T-cell (primary cell): ENCODE data around the gene MBNL2. TPM values are rescaled to one million over a fixed set of nuclear protein-coding genes. Genes with fewer than 3 reads are reported as not detected.

ENCODE experiments used
- ATAC-seq, 4 experiments: fragments of 200-7000 bp in 3 of 4; fragments of 150-1000 bp in 1 of 4; cut with Tn5 transposase; replicated peaks in 1 of 4; 1 replicate in 3 of 4; 2 replicates in 1 of 4; pipeline ENCODE4 v1.10.0; 2021; ENCODE audit warnings: moderate library complexity in 3 of 4, mild to moderate bottlenecking in 2 of 4, moderate number of reproducible peaks in 1 of 4
- CTCF ChIA-PET, 2 donors: fragments of 300-600 bp; sonication (Branson Sonifier 250); formaldehyde crosslinking; loops; one replicate each; lab custom pipeline; 2022; ENCODE audit warnings: antibody characterized with exemption in 2 of 2; lab: Charles Lee
- POLR2A ChIA-PET, 2 donors: fragments of 300-600 bp; sonication (Branson Sonifier 250); formaldehyde crosslinking; loops; one replicate each; lab custom pipeline; 2022; ENCODE audit warnings: antibody characterized with exemption in 2 of 2; lab: Charles Lee
- DNase-seq, 35 experiments: peaks; one replicate each; pipeline versions ENCODE4 v3.0.0 to v3.0.0-alpha.2; 2013 to 2023
- H3K27ac ChIP-seq: one replicate; pipeline ENCODE4 v1.5.1; 2013; ENCODE audit warnings: low read length
- H3K27me3 ChIP-seq, 2 experiments: replicated peaks in 1 of 2; 1 replicate in 1 of 2; 2 replicates in 1 of 2; pipeline versions ENCODE4 v1.6.1 to v1.7.0; 2013; ENCODE audit warnings: low read length in 1 of 2, mixed read lengths in 1 of 2; ENCODE audit not compliant: control insufficient read depth in 2 of 2, insufficient read depth in 2 of 2; ENCODE audit errors: extremely low read depth in 1 of 2
- H3K36me3 ChIP-seq, 2 donors: 1 replicate in 1 of 2; 2 replicates in 1 of 2; pipeline versions ENCODE4 v1.6.1 to v1.7.0; 2013; ENCODE audit warnings: low read length in 1 of 2; ENCODE audit not compliant: control insufficient read depth in 2 of 2, insufficient read depth in 1 of 2; ENCODE audit errors: extremely low read depth in 1 of 2
- H3K4me1 ChIP-seq, 2 experiments: 1 replicate in 1 of 2; 2 replicates in 1 of 2; pipeline versions ENCODE4 v1.6.1 to v1.7.0; 2013; ENCODE audit warnings: low read length in 2 of 2, mixed read lengths in 1 of 2; ENCODE audit not compliant: insufficient read depth in 2 of 2, control insufficient read depth in 1 of 2; ENCODE audit errors: extremely low read depth in 1 of 2
- H3K4me3 ChIP-seq, 2 donors: 1 replicate in 1 of 2; 2 replicates in 1 of 2; pipeline versions ENCODE4 v1.5.1 to v1.7.0; 2013; ENCODE audit warnings: mild to moderate bottlenecking in 2 of 2, low read length in 1 of 2, moderate library complexity in 1 of 2; ENCODE audit not compliant: control insufficient read depth in 1 of 2; ENCODE audit errors: extremely low read depth in 1 of 2
- H3K9me3 ChIP-seq: 2 replicates; pipeline ENCODE4 v1.7.0; 2013
- H3K27ac Mint-ChIP-seq, 2 donors: one replicate each; pipeline ENCODE4 v1.8.0; 2020 to 2021; ENCODE audit warnings: mild to moderate bottlenecking in 2 of 2, mixed read lengths in 2 of 2
- H3K27me3 Mint-ChIP-seq, 2 donors: one replicate each; pipeline ENCODE4 v1.8.0; 2021 to 2022; ENCODE audit warnings: mixed read lengths in 2 of 2
- H3K36me3 Mint-ChIP-seq: one replicate; pipeline ENCODE4 v1.8.0; 2021; ENCODE audit warnings: mixed read lengths
- H3K4me1 Mint-ChIP-seq, 3 donors: one replicate each; pipeline ENCODE4 v1.8.0; 2020 to 2022; ENCODE audit warnings: mixed read lengths in 3 of 3, mild to moderate bottlenecking in 1 of 3
- H3K4me3 Mint-ChIP-seq, 3 donors: one replicate each; pipeline ENCODE4 v1.8.0; 2020 to 2022; ENCODE audit warnings: mild to moderate bottlenecking in 3 of 3, mixed read lengths in 3 of 3, moderate library complexity in 3 of 3
- H3K9me3 Mint-ChIP-seq, 3 donors: one replicate each; pipeline ENCODE4 v1.8.0; 2020 to 2022; ENCODE audit warnings: mixed read lengths in 3 of 3
- WGBS: methylation state at CpG from one replicate; pipeline ENCODE4 v1.1.5; 2013; ENCODE audit warnings: missing lambda C conversion rate; ENCODE audit not compliant: insufficient coverage; 5-methylcytosine and 5-hydroxymethylcytosine counted together
- total RNA-seq, 35 experiments: library from RNA in 6 of 35; stranded (reverse) in 6 of 35; fragments of 120-200 nt in 1 of 35; gene quantifications; one replicate each; pipeline versions ENCODE4 v1.2.1 to v1.2.4 and lab custom pipeline; 2013 to 2026

Gene MBNL2
- total RNA-seq, 5 donors from 2014 or later (not counting 1 experiment from before 2014, with no cell fraction given), result 21.0 to 33.7 (median 28.5) TPM

DNA sequence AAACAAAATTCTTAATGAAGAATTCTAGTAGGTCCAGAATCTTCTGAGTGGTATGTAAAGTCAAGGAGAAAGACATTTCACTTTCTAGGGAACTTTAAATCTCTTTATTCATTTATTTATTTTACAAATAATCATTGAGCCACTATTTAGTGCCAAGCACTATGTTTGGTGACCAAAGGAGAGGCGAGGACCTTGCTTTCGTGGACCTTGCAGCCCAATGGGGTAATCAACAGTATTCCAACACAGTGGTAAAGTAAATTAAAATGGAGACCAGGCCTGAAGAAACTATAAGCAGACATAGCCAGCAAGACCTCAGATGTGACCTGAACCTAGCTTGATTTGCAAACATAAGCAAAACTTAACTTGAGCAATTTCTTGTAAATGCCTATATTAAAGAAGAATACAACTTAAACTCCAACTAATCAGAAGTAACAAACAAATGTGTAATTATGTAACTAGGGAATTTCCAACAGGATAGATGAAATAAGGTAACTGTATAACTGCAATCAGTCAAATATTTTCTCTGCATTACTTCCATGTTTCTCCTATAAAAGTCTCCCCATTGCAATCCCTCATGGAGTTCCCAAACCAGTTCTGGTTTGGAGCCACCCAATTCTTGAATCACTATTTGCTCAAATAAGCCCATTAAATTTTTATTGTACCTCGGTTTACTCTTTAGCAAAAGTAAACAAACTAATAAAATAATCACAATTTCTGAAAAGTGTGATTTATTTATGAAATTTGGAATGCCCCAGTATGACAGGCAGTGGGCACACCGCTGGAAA, 67.6 kb downstream of the MBNL2 start:
- WGBS, result 83% methylated on average over 1 of the region's 4 CpGs
- no peak overlapping the region for H3K4me3 ChIP-seq

DNA sequence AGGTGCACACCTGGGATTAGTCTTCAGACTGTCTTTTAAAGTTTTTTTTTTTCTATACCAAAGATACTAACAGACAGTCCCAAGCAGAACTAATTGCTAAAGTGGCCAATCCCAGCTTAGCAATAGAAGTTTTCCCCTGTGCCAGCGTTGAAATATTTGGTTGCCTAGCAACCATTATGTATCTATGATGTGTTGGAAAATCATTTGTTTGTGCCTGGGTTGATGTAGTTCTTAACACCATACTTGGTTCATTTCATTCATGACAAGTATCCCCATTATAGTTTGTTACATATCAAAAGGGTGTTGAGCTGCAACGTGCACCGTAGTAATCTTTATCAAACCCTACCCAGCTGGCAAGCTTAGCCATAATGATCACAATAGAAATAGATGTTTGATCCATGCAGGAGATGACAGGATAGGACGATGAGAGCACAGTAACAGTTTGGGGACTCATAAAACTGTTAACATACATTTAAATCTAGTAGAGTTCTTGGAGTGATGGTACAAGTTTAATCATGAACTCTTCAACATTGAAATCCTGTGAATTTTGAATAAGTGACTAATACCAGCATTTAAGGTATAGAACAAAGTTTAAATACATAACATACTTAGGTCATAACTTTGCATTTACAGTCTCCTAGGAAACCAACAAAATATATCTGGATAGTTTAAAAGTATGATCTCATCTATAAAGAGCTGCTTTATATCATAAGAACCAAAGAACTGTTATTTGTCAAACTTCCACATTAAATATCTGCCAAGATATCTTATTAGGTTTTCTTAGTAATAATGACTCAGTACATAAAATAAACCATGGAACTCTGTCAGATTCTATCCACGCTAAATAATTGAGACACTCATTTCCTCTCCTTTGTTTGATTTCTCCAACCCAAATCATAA, 73.4 kb downstream of the MBNL2 start:
- H3K27ac Mint-ChIP-seq, result no peak overlapping the region
- H3K4me1 Mint-ChIP-seq, result peaks cover 27 to 45% (median 43%) of the 10 kb centered on the region in 3 donors
- DNase-seq, result peak in 1 of 35 experiments; percentile 6
- Histone ChIP-seq H3K36me3 (peaks cover 3% of the 10 kb centered on the region in 2 donors), H3K4me1 (no peaks in the 10 kb centered on the region), H3K27ac (no peak overlapping the region), H3K4me3 (no peak overlapping the region), H3K9me3 (no peaks in the 10 kb centered on the region), H3K27me3 (no peaks in the 10 kb centered on the region)
- H3K9me3 Mint-ChIP-seq, result no peaks in the 10 kb centered on the region
- ChIA-PET POLR2A (interaction anchor here in 1 of 2 donors (1.0 to 1.2 kb wide), 2 partner anchors 31 to 71 kb away, joined by 4 to 8 read pairs; no protein-coding TSS in a partner anchor), CTCF (interaction anchor here in 1 of 2 donors (0.5 to 0.7 kb wide), 2 partner anchors 42 to 1198 kb away, joined by 3 read pairs; no protein-coding TSS in a partner anchor)
- H3K4me3 Mint-ChIP-seq, result no peak overlapping the region
- no peak for ATAC-seq
- H3K27me3 Mint-ChIP-seq, result no peaks in the 10 kb centered on the region
- no CpG with 5 or more reads among the region's 5 CpGs for WGBS
- peaks cover 24% of the 10 kb centered on the region for H3K36me3 Mint-ChIP-seq

More for the DNA sequence above, 67.6 kb downstream of the MBNL2 start:
- Histone ChIP-seq H3K36me3 (no peaks in the 10 kb centered on the region), H3K4me1 (no peaks in the 10 kb centered on the region), H3K9me3 (no peaks in the 10 kb centered on the region), H3K27me3 (no peaks in the 10 kb centered on the region), H3K27ac (no peak overlapping the region)
- DNase-seq (no peak), ATAC-seq (no peak)
- Mint-ChIP-seq H3K36me3 (peaks cover 29% of the 10 kb centered on the region), H3K4me3 (no peak overlapping the region), H3K27ac (no peak overlapping the region), H3K9me3 (no peaks in the 10 kb centered on the region), H3K27me3 (no peaks in the 10 kb centered on the region), H3K4me1 (peaks cover 18 to 27% (median 25%) of the 10 kb centered on the region in 3 donors)
- ChIA-PET POLR2A (no interaction called here), CTCF (interaction anchor here in 1 of 2 donors (0.6 kb wide), 1 partner anchor 11 kb away, joined by 6 read pairs; no protein-coding TSS in a partner anchor)

DNA sequence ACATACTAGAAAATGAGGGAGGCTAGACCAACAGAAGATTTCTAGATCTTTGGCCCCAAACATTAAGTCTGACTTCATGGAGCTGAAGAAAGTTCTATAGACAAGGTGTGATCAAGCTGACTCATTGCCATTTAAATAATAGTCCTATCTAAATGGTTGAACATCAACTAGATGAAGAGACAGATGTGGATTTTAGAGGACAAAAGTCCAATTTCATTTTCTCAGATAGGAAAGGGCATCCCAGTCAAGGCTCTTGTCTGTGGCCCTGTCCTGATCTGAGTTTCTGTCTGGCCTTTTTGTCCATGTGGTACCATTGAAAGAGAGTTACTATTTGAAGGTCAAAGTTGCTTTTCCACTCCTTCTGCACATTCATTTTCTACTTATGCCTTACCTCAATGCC, 74.6 kb downstream of the MBNL2 start:
- Histone ChIP-seq H3K27ac (no peak overlapping the region), H3K4me1 (peaks cover 0 to 5% of the 10 kb centered on the region in 2 experiments), H3K27me3 (no peaks in the 10 kb centered on the region), H3K9me3 (no peaks in the 10 kb centered on the region), H3K36me3 (peaks cover 3% of the 10 kb centered on the region in 2 donors), H3K4me3 (no peak overlapping the region)
- no peaks in the 10 kb centered on the region for H3K27me3 Mint-ChIP-seq
- ChIA-PET POLR2A (interaction anchor here (0.5 to 1.0 kb wide), 5 partner anchors 8 to 74 kb away, joined by 4 to 8 read pairs (median 6); no protein-coding TSS in a partner anchor), CTCF (no interaction called here)
- ATAC-seq (no peak), DNase-seq (no peak)
- H3K36me3 Mint-ChIP-seq, result peaks cover 19% of the 10 kb centered on the region
- H3K4me3 Mint-ChIP-seq, result no peak overlapping the region
- no peak overlapping the region for H3K27ac Mint-ChIP-seq
- H3K4me1 Mint-ChIP-seq, result peaks cover 27 to 41% (median 39%) of the 10 kb centered on the region in 3 donors
- H3K9me3 Mint-ChIP-seq, result no peaks in the 10 kb centered on the region

DNA sequence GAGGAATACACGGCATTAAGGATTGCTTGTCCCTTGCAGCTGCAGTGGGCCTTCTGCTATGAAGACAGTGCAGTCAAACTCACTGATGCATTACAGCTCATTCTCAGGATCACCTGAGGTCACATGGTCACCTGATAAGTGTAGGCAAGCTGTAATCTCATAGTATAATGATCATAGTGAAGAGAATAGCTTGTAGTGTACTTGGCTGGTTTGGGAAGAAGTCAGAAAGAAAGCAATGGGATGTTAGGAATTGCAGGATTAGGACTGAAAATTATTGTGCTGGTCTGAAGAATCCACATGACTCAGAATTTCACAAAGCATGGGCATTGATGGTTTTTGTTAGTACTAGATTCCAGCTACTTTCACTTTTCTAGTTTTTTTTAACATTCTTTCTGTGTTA, 76.7 kb downstream of the MBNL2 start:
- H3K4me3 Mint-ChIP-seq, result no peak overlapping the region
- WGBS, result no CpG with 5 or more reads among the region's 1 CpG
- H3K9me3 ChIP-seq, result no peaks in the 10 kb centered on the region
- DNase-seq, result no peak
- CTCF ChIA-PET, result interaction anchor here in 1 of 2 donors (0.6 kb wide), 1 partner anchor 11 kb away, joined by 3 read pairs; no protein-coding TSS in a partner anchor
- POLR2A ChIA-PET, result no interaction called here
- H3K4me3 ChIP-seq, result no peak overlapping the region
- peaks cover 3% of the 10 kb centered on the region in 2 donors for H3K36me3 ChIP-seq
- H3K27me3 Mint-ChIP-seq, result no peaks in the 10 kb centered on the region
- H3K4me1 ChIP-seq, result peaks cover 0 to 8% of the 10 kb centered on the region in 2 experiments
- peak overlapping the region in 1 of 2 donors; percentile 5 for H3K27ac Mint-ChIP-seq
- no peak for ATAC-seq
- no peaks in the 10 kb centered on the region for H3K27me3 ChIP-seq
- H3K9me3 Mint-ChIP-seq, result no peaks in the 10 kb centered on the region
- H3K36me3 Mint-ChIP-seq, result peaks cover 16% of the 10 kb centered on the region
- no peak overlapping the region for H3K27ac ChIP-seq
- peaks cover 27 to 37% (median 37%) of the 10 kb centered on the region in 3 donors for H3K4me1 Mint-ChIP-seq

- Mint-ChIP-seq H3K4me1 (peaks cover 17 to 22% (median 22%) of the 10 kb centered on the region in 3 donors), H3K4me3 (no peak overlapping the region), H3K36me3 (peaks cover 16% of the 10 kb centered on the region), H3K27ac (no peak overlapping the region), H3K27me3 (no peaks in the 10 kb centered on the region), H3K9me3 (no peaks in the 10 kb centered on the region)
- H3K9me3 ChIP-seq, result no peaks in the 10 kb centered on the region
- ChIA-PET CTCF (interaction anchor here (0.6 to 0.8 kb wide), 2 partner anchors 11 to 187 kb away, joined by 3 to 6 read pairs; no protein-coding TSS in a partner anchor), POLR2A (no interaction called here)
- no peak overlapping the region for H3K4me3 ChIP-seq
- peaks cover 3% of the 10 kb centered on the region in 2 donors for H3K36me3 ChIP-seq
- no peaks in the 10 kb centered on the region for H3K27me3 ChIP-seq
- 100% methylated on average over 1 of the region's 3 CpGs for WGBS
- ATAC-seq, result no peak
- peaks cover 0 to 8% of the 10 kb centered on the region in 2 experiments for H3K4me1 ChIP-seq
- no peak for DNase-seq
- H3K27ac ChIP-seq, result no peak overlapping the region
Observed at GRCh38 chr13:97300871-97301270, 78.7 kb downstream of the MBNL2 start.
